HT1080 (cell line): Measurements from ENCODE around the gene EMP3. TPM values are rescaled to one million over a fixed set of nuclear protein-coding genes. Genes with fewer than 3 reads are reported as not detected.
"Not testable (repeated sequence)": the region's sequence is repeated elsewhere in the genome, so short reads cannot be mapped to it uniquely, and the experiment has no call there.

Experiments
- DNase-seq: peaks from one replicate; pipeline ENCODE4 v3.0.0-alpha.2; 2015; ENCODE audit warnings: low read depth
- total RNA-seq: library from RNA; depleted of rRNA; stranded (reverse); fragments of >200 nt; shearing (Covaris generic); gene quantifications from 2 replicates; pipeline ENCODE4 v1.2.3, GENCODE V29; 2014

The EMP3 gene
- total RNA-seq, 1 experiment from 2014 or later, result 513 TPM

DNA sequence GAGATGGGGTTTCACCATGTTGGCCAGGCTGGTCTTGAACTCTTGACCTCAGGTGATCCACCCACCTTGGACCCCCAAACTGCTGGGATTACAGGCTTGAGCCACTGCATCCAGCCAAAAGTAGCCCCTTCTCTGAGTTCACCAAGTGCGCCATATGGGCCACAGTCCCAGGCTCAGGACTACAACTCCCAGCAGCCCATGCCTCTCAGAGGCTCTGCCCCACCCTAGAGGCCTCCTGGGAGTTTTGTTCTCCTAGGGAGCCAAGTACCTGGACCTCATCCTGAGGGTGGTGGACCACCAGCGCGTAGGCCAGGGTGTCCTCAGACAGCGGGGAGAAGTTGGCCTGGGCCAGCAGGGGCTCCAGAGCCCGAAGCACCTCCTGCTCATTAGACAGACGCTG is 19.5 kb downstream of the EMP3 start:
- no peak for DNase-seq

DNA sequence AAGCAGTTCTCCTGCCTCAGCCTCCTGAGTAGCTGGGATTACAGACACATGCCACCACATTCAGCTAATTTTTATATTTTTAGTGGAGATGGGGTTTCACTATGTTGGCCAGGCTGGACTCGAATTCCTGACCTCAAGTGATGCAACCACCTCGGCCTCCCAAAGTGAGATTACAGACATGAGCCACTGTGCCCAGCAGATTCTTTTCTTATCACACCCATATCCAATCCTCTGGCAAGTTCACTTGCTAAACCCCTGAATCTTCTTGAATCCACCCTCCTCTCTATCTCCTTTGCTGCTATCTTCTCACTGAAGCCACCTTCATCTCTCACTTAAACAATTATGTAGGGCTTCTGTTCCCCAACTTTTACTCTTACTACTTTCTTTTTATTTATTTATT is 20.8 kb downstream of the EMP3 start:
- DNase-seq, result no peak

DNA sequence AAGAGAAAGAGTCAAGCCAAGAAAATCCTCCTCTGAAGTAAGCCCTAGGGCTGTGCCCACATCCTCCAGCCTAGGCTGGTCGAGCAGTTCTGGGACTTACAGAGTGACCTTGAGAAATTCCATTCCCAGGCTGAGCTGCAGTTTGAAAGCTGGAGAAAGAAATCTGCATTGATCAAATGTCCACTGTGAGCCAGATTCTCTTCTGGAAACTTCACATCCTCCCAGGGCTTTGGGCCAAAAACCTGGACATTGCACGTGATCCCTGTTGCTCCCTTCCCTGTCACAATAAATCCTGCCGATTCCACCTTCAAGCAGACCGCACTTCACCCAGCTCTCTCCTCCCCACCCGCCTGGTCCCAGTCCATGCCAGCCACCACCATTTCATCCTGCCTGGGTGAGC is 22.7 kb downstream of the EMP3 start:
- DNase-seq, result no peak

DNA sequence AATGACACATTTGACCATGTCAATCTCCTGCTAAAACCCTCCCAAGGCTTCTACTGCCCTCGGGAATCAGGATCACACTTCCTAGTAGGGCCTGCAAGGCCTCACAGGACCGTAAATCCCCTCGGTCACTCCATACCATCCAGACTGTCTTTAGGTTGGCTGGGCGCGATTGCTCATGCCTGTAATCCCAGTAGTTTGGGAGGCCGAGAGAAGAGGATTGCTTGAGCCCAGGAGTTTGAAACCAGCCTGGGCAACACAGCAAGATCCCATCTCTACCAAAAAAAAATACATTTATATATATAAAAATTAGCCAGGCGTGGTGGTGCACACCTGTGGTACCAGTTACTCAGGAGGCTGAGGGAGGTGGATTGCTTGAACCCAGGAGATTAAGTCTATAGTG is 23.4 kb downstream of the EMP3 start:
- DNase-seq, result no peak

DNA sequence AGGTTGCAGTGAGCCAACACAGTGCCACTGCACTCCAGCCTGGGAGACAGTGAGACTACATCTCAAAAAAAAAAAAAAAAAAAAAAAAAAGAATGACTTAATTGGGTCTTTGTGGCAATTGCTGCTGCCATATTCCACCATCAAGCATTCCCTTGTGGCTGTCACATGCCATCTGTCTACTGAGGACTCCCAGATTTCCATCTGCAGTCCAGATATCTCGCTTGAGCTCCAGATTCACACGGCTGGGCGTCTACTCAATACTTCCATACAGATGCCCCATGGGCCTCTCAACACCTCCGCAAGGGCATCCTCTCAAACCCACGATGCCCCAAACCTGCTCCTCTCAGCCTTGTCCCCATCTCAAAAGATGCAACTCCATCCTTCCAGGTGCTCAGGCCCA is 25.5 kb downstream of the EMP3 start:
- no peak for DNase-seq

DNA sequence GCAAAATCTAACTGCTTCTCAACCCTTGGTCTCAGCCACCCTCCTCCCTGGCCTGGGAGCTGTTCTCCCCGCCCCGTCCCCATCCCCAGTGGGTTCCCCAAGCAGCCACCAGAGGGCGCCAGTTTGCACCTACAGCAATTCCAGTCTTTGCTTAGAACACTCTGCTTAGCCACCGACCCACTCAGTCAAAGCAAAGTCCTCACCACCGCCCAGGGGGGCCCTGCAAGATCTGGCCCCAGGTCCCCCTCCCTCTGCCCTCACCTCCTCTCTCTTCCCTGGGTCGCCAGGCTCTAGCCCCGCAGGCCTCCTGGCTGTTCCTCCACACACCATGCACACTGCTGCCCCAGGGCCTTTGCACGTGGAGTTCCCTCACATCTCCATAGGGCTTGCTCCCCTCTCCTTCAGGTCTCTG is 26.0 kb downstream of the EMP3 start:
- peak; percentile 51 for DNase-seq

DNA sequence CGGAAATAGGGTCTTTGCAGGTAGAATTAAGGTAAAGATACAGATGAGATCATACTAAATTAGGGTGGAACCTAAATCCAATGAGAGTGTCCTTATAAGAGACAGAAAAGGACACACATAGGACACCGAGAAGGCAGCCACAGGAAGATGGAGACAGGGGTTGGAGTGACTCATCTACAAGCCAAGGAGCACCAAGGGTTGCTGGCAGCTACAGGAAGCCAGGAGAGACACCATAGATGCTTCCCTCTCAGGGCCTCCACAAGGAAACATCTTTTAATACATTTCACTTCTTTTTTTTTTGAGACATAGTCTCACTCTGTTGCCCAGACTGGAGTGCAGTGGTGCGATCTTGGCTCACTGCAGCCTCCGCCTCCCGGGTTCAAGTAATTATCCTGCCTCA is 28.3 kb downstream of the EMP3 start:
- peak; percentile 66 for DNase-seq

- peak; percentile 77 for DNase-seq
These were observed 29.1 kb downstream of the EMP3 start for GRCh38 chr19:48354332-48354992.

GRCh38 chr19:48355365-48355954 is 30.1 kb downstream of the EMP3 start:
- no peak for DNase-seq

- DNase-seq, result no peak
These were observed 33.8 kb downstream of the EMP3 start for GRCh38 chr19:48359123-48359522.

DNA sequence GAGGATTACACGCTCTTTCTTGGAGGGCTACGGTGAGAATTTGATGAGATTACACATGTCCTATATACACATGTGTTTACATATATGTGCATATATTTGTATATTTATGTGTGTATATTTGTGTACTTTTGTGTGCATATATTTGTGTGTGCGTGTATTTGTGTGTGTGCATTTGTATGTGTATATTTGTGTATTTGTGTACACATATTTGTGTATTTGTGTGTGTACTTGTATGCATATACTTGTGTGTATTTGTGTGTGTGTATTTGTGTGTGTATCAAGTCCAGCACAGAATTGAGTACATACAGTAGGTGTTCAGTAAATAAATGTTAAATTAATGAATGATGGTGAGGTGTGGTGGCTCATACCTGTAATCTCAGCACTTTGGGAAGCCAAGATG is 36.6 kb downstream of the EMP3 start:
- no peak for DNase-seq

DNA sequence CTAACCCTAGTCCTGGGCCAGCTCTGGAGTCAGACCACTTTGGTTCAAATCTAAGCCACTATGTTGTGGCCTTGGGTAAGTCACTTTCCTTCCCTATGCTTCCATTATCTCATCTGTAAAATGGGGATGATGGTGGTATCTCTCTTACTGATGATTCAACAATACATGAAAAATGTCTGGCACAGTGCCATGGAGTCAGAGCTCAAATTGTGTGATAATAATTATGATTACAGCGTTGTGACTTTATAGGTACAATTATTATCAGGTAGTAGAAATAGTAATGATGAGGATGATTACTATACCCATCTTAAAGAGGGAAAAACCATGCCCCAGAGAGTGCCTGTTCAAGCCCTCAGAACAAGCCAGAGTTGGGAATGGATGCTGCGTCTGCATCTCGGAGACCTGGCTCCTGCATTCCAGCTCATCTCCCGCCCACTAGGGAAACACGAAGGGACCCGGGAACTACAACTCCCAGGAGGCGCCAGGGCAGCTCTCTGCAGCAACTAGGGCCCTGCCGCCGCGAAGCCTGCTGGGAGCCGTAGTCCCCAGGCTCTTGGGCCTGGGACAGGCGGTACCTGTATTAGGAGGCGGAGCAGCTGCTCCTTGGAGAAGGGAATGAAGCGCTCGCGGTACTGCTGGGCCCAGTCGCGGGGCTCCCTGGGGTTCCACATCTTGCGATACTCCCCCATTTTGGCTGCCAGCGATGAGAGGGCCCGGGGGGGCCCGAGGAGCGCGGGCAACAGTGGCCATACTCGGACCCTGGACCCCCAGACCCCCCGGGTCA is 37.6 kb downstream of the EMP3 start:
- peak; percentile 95 for DNase-seq

GRCh38 chr19:48363500-48363809 is 38.1 kb downstream of the EMP3 start:
- DNase-seq, result no peak

- DNase-seq, result peak; percentile 99
These were observed 38.7 kb downstream of the EMP3 start, which contains the start of the genes SYNGR4 and TMEM143 for GRCh38 chr19:48363810-48364597. Gene SYNGR4, plus strand, starts transcription at chr19:48364367. Its CDS starts 1,476 bp downstream, at chr19:48365843. Gene TMEM143, minus strand, starts transcription at chr19:48363940. Its CDS starts 20 bp downstream, at chr19:48363920.

GRCh38 chr19:48364598-48365348 is 39.4 kb downstream of the EMP3 start:
- no peak for DNase-seq

- DNase-seq, result no peak
These were observed 40.2 kb downstream of the EMP3 start for GRCh38 chr19:48365602-48366001.

DNA sequence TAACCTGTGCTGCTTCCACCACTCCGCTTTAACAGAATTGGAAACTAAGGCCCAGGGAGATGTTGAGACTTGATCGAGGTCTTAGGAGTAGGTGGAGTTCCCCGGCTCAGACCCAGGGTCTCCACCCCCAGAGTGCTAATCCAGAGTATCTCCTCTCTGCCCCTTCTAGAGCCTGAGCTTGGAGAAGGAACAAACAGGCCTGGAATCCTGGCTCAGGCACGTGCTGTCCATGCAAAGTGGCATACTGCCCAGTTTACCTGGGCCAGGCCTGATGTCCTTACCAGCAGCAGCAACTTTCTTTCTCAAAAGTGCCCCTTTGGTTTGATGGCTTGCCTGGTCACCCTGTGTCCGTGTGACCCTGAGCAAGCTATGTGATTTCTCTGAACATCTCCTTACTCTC is 42.5 kb downstream of the EMP3 start:
- no peak for DNase-seq

DNA sequence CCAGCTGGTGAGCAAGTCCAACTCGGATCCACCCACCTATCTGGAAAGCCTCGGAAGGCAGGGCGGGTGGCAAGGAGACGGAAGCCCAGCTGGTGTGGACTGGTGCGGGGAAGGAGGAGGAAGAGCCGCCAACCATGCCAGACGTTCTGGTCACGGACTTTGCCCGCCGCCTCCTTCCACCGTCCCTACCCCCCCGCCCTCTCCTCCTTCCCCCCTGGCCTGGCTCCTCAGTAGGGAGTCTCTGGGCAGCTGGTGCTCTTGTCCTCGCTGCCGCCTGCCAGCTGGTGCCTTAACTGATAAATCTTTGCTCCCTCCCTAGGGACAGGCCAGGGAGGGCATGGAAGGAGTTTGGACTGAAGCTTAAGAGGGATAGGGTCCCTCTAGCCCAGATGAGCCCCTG is 43.6 kb downstream of the EMP3 start:
- no peak for DNase-seq

DNA sequence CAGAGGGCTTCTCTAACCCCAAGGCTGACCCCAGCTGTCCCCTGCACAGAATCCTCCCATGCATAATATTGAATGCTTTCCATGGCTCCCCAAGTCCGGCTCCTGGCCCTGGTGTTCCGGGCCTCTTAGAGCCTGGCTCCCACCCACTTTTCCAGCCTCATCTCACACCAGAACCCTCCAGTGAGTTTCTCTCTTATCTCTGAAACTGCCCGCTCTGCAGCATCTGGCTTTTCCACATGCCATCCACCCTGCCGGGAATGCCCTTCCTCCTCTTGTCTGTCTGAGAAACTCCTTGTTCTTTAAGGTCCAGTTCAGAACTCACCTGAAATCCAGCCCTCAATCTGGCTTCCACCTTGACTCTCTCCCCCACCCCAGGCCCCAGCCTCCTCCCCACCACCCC is 45.6 kb downstream of the EMP3 start:
- no peak for DNase-seq

GRCh38 chr19:48371367-48371766 is 46.0 kb downstream of the EMP3 start:
- DNase-seq, result no peak

GRCh38 chr19:48371771-48372170 is 46.4 kb downstream of the EMP3 start:
- not testable (repeated sequence) for DNase-seq
